CD4-positive, alpha-beta memory T cell (primary cell): ENCODE measurements around the gene METTL25B. TPM values are rescaled to one million over a fixed set of nuclear protein-coding genes. Genes with fewer than 3 reads are reported as not detected.

Experiments
- CTCF ChIA-PET: fragments of 350-600 bp; sonication (Branson Sonifier 250); formaldehyde crosslinking; loops from one replicate; lab custom pipeline; 2021; ENCODE audit warnings: inconsistent platforms; ENCODE audit not compliant: partially characterized antibody; lab: Charles Lee
- POLR2A ChIA-PET: fragments of 350-600 bp; sonication (Branson Sonifier 250); formaldehyde crosslinking; loops from one replicate; lab custom pipeline; 2021; ENCODE audit not compliant: partially characterized antibody; lab: Charles Lee
- DNase-seq, 5 donors: peaks; one replicate each; pipeline versions ENCODE4 v3.0.0 to v3.0.0-alpha.2; 2020 to 2022; ENCODE audit warnings: mixed read lengths in 1 of 5
- H3K27ac ChIP-seq: one replicate; pipeline ENCODE4 v1.7.0; 2013; ENCODE audit warnings: low read depth, low read length
- H3K27me3 ChIP-seq: 2 replicates; pipeline ENCODE4 v1.7.0; 2013; ENCODE audit warnings: mild to moderate bottlenecking, low read length, moderate library complexity; ENCODE audit not compliant: insufficient read depth
- H3K36me3 ChIP-seq: 2 replicates; pipeline ENCODE4 v1.7.0; 2013; ENCODE audit warnings: mild to moderate bottlenecking, low read length, moderate library complexity; ENCODE audit not compliant: insufficient read depth
- H3K4me1 ChIP-seq: 2 replicates; pipeline ENCODE4 v1.7.0; 2013; ENCODE audit warnings: mild to moderate bottlenecking, low read length, moderate library complexity; ENCODE audit not compliant: insufficient read depth
- H3K4me3 ChIP-seq, 2 donors: one replicate each; pipeline ENCODE4 v1.7.0; 2013; ENCODE audit warnings: low read length in 2 of 2, mild to moderate bottlenecking in 1 of 2
- H3K9me3 ChIP-seq, 2 donors: one replicate each; pipeline ENCODE4 v1.7.0; 2013; ENCODE audit warnings: low read length in 2 of 2, control low read depth in 1 of 2; ENCODE audit not compliant: control insufficient read depth in 1 of 2
- H3K27ac Mint-ChIP-seq, 7 donors: one replicate each; pipeline ENCODE4 v1.8.0; 2020 to 2021; ENCODE audit warnings: mixed read lengths in 7 of 7, mild to moderate bottlenecking in 6 of 7, inconsistent platforms in 3 of 7, moderate library complexity in 3 of 7
- H3K27me3 Mint-ChIP-seq, 2 donors: one replicate each; pipeline ENCODE4 v1.8.0; 2020 to 2021; ENCODE audit warnings: mixed read lengths in 2 of 2
- H3K36me3 Mint-ChIP-seq, 2 donors: one replicate each; pipeline ENCODE4 v1.8.0; 2020 to 2021; ENCODE audit warnings: mixed read lengths in 2 of 2, inconsistent platforms in 1 of 2, mild to moderate bottlenecking in 1 of 2
- H3K4me1 Mint-ChIP-seq, 4 donors: one replicate each; pipeline ENCODE4 v1.8.0; 2020 to 2021; ENCODE audit warnings: mixed read lengths in 4 of 4, mild to moderate bottlenecking in 1 of 4
- H3K4me3 Mint-ChIP-seq, 8 donors: one replicate each; pipeline ENCODE4 v1.8.0; 2020 to 2021; ENCODE audit warnings: mixed read lengths in 8 of 8, mild to moderate bottlenecking in 7 of 8, moderate library complexity in 6 of 8, inconsistent platforms in 3 of 8
- H3K9me3 Mint-ChIP-seq, 8 donors: one replicate each; pipeline ENCODE4 v1.8.0; 2020 to 2021; ENCODE audit warnings: mixed read lengths in 8 of 8, mild to moderate bottlenecking in 5 of 8, inconsistent platforms in 3 of 8, moderate library complexity in 1 of 8
- intact Hi-C: fragments of 100-400 bp; cut with micrococcal nuclease; formaldehyde crosslinking; loops from one replicate; pipeline ENCODE4 v1.15.1; 2023
- polyA plus RNA-seq, 2 donors: library from polyadenylated mRNA; unstranded; fragments of 300-500 nt; fragmentation: Illumina TruSeq; gene quantifications; one replicate each; pipeline ENCODE4 v1.2.3, GENCODE V29; 2021
- total RNA-seq, 2 experiments: library from RNA; stranded (reverse); gene quantifications; one replicate each; pipeline ENCODE4 v1.2.3, GENCODE V29; 2021

The METTL25B gene
- total RNA-seq (10 to 100 TPM; 30.5 to 35.7 TPM), polyA plus RNA-seq (1 to 10 TPM; 4.6 to 7.5 TPM)

DNA sequence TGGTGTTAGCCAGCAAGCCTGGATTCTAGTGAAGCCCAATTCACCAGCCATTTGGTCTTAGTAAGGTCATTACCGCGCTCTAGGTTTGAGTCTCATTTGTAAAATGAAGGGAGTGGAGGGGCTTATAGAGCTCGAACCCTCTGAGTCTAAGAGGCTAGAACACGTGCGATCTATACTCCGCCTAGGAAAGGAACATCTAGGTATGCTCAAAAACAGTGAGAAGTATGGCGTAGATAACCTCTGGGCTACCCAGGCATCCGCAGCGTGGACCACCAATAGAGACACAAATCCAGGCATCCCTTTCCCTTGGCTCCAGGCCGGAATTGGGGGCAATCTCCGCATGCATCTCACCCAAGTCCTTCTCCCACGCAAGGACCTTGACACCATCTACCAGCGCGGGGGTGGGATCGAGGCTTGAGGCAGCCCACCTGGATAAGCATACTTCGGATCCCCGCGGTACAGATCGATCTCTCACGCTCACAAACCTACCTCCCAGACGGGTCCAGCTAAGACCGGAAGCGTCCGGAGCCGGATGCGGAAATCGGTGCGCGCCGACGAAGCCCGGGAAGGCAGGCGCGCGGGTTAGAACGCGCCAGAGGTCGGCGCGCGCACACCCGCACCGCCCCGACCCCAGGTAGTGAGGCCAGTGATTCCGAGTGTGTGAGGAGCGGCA, at the start of gene METTL25B:
TSS of gene METTL25B (plus strand) at position 544 of the 673 bp plus-strand sequence. CDS start 636 bp downstream, outside the sequence.
- ChIA-PET CTCF (interaction anchor here (1.3 to 6.9 kb wide), 20 partner anchors 9 to 199 kb away, joined by 3 to 314 read pairs (median 16); partner anchors contain the start of genes CRABP2, HDGF, INSRR and MRPL24), POLR2A (interaction anchor here (0.6 to 7.8 kb wide), 22 partner anchors 9 to 227 kb away, joined by 3 to 126 read pairs (median 6); partner anchors contain the start of genes CRABP2, HDGF, MEF2D and MRPL24)
- peaks cover 54% of the 10 kb centered on the region for H3K4me1 ChIP-seq
- Mint-ChIP-seq H3K27ac (peak within 1 kb of the TSS in 3 of 7 donors; percentile 94 to 99 (median 98)), H3K36me3 (peaks cover 16 to 35% of the 10 kb centered on the region in 2 donors), H3K27me3 (no peaks in the 10 kb centered on the region), H3K4me1 (peaks cover 11 to 24% (median 15%) of the 10 kb centered on the region in 4 donors), H3K9me3 (no peaks in the 10 kb centered on the region), H3K4me3 (no peak within 1 kb of the TSS)
- peak in 1 of 5 donors; percentile 81 for DNase-seq
- peak within 1 kb of the TSS; percentile 90 for H3K27ac ChIP-seq
- no peaks in the 10 kb centered on the region for H3K9me3 ChIP-seq
- peak within 1 kb of the TSS; percentile 96 to 99 for H3K4me3 ChIP-seq
- peaks cover 23% of the 10 kb centered on the region for H3K36me3 ChIP-seq
- no peaks in the 10 kb centered on the region for H3K27me3 ChIP-seq
- intact Hi-C loops: loop anchor here (1.0 to 5.0 kb wide), 7 partner anchors 13 to 223 kb away; partner anchors contain the start of genes HDGF, MRPL24, PRCC and SH2D2A

DNA sequence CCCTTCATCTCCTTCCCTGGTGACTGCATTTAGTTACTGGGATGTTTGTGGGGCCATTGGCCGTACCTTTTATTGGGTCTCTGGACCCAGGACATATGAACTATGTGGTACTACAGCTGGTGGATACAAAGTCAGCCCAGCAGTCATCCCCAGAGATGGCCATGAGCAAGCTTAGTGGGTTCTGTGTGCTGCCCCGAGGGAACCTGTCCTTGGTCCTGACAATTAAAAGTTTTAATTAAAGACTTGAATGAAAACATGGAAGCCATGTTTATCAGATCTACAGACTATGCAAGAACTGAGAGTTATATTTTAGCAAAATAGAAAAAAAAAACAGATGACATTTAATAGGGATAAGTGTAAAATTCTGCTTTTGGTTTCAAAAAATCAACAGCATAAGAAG, 48.2 kb upstream of the METTL25B start:
- Histone ChIP-seq H3K27ac (no peak overlapping the region), H3K4me3 (no peak overlapping the region), H3K36me3 (no peaks in the 10 kb centered on the region), H3K9me3 (no peaks in the 10 kb centered on the region), H3K4me1 (peaks cover 24% of the 10 kb centered on the region), H3K27me3 (peaks cover 34% of the 10 kb centered on the region)
- H3K4me3 Mint-ChIP-seq: no peak overlapping the region
- H3K9me3 Mint-ChIP-seq: no peaks in the 10 kb centered on the region
- no peak overlapping the region for H3K27ac Mint-ChIP-seq
- no peaks in the 10 kb centered on the region for H3K36me3 Mint-ChIP-seq
- no peak for DNase-seq
- CTCF ChIA-PET: interaction anchor here (1.0 to 6.2 kb wide), 9 partner anchors 10 to 181 kb away, joined by 3 to 60 read pairs (median 3); partner anchors contain the start of genes CRABP2 and NTRK1
- POLR2A ChIA-PET: interaction anchor here (0.6 kb wide), 1 partner anchor 9 kb away, joined by 3 read pairs; no protein-coding TSS in a partner anchor
- H3K27me3 Mint-ChIP-seq: peaks cover 38 to 43% of the 10 kb centered on the region in 2 donors
- peaks cover 10 to 29% (median 23%) of the 10 kb centered on the region in 4 donors for H3K4me1 Mint-ChIP-seq
- intact Hi-C loops: no loop called here

DNA sequence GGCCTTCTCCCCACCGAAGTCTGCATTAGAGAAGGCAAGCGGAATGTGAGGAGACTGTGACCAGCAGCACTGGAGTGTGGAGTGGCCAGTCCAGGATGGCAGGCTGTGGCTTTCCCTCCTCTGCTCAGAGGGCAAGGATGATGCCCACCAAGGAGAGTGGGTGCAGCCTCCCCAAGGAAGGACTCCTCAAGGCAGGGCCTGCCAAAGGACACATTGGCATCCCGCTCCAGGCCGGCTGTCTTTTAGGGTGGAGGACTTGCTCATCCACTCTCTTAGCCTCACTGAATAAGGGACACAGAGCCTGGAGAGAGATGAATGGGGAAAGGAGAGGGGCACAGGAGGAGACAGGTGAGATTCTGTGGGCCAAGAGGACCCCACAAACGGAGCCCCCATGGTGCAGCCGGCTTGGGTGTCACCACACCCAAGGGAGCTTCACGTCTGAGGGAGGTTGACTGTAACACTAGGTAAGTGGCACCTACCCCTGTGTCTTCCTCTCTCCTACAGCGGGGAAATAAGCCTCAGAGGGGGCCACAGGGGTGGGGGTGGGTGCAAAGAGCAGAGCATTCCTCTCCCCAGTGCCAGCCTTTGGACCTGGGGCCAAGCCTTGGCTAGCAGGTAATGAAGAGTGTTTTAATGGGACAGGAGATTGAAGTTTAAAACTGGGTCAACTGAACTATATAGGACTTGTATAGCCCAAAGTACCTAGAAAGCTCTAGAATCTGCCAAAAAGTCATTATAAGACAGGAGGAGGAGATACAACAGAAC, 46.9 kb upstream of the METTL25B start:
- Mint-ChIP-seq H3K27ac (peak overlapping the region in 1 of 7 donors; percentile 4), H3K9me3 (no peaks in the 10 kb centered on the region), H3K4me1 (peaks cover 10 to 29% (median 23%) of the 10 kb centered on the region in 4 donors), H3K27me3 (peaks cover 38% of the 10 kb centered on the region in 2 donors), H3K4me3 (no peak overlapping the region), H3K36me3 (no peaks in the 10 kb centered on the region)
- no peaks in the 10 kb centered on the region for H3K36me3 ChIP-seq
- H3K9me3 ChIP-seq: no peaks in the 10 kb centered on the region
- peaks cover 27% of the 10 kb centered on the region for H3K27me3 ChIP-seq
- no peak overlapping the region for H3K4me3 ChIP-seq
- POLR2A ChIA-PET: no interaction called here
- CTCF ChIA-PET: interaction anchor here (1.0 to 6.2 kb wide), 7 partner anchors 9 to 247 kb away, joined by 3 to 60 read pairs (median 9); no protein-coding TSS in a partner anchor
- no peak overlapping the region for H3K27ac ChIP-seq
- peaks cover 24% of the 10 kb centered on the region for H3K4me1 ChIP-seq
- intact Hi-C loops: no loop called here
- DNase-seq: no peak

DNA sequence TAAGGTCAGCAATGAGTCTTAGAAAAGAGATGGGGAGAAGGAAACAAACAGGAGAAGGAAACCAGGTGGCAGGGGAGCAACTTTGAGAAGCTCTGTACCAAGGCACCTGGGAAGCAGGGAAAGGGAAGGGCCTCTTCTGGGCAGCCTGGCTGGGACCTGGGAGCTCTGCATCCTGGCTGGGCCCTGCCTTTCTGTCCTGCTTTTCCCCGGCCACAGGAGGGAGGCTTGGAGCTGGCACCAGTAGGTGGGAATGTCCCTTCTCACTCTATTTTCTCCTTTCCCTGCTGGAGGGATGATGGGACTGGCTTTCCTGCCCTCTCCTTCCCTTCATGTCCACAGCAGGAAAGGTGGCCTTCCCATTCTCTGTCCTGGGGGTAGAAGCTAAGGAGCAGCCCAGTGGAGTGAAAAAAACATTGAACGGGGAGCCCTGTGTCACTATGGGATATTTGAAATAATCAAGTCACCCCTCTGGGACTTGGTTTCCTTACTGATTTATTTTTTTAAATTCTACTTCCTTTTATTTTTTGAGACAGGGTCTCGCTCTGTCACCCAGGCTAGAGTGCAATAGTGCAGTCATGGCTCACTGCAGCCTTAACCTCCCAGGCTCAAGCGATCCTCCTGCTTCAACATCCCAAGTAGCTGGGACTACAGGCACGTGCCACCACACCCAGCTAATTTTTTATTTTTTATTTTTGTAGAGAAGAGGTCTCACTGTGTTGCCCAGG, 45.9 kb upstream of the METTL25B start:
- POLR2A ChIA-PET: no interaction called here
- Histone ChIP-seq H3K9me3 (no peaks in the 10 kb centered on the region), H3K36me3 (no peaks in the 10 kb centered on the region), H3K4me1 (peaks cover 20% of the 10 kb centered on the region), H3K4me3 (no peak overlapping the region), H3K27ac (no peak overlapping the region), H3K27me3 (peaks cover 25% of the 10 kb centered on the region)
- Mint-ChIP-seq H3K4me1 (peaks cover 10 to 28% (median 21%) of the 10 kb centered on the region in 4 donors), H3K9me3 (no peaks in the 10 kb centered on the region), H3K27me3 (peaks cover 37 to 38% of the 10 kb centered on the region in 2 donors), H3K36me3 (no peaks in the 10 kb centered on the region), H3K4me3 (no peak overlapping the region), H3K27ac (no peak overlapping the region)
- no peak for DNase-seq
- intact Hi-C loops: no loop called here
- CTCF ChIA-PET: interaction anchor here (0.8 to 2.0 kb wide), 6 partner anchors 8 to 246 kb away, joined by 3 to 11 read pairs (median 4); no protein-coding TSS in a partner anchor

DNA sequence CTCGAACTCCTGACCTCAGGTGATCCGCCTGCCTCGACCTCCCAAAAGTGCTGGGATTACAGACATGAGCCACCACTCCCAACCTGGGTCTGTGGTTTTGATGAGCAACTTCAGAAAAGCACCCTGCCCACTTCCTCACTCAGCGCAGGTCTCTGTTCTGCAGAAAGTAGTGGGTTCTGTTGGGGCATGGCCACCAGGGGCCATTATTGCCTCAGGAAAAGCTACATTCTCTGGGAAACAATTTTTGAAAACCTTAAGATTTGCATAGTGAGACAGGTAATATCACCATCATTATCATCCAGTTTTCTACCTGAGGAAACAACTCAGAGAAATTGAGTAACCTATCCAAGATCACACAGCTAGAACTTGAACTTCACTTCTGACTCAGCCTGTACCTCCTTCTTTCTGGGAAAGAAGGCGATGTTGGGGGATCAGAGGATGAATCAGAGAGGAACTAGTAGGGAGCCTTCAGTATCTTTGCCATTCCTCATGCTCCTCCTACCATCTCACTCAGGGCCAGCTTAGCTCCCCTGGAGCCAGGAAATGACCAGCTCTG, 44.0 kb upstream of the METTL25B start:
- no peaks in the 10 kb centered on the region for H3K9me3 Mint-ChIP-seq
- no peaks in the 10 kb centered on the region for H3K36me3 Mint-ChIP-seq
- intact Hi-C loops: no loop called here
- CTCF ChIA-PET: interaction anchor here (1.0 to 11.7 kb wide), 9 partner anchors 19 to 238 kb away, joined by 3 to 314 read pairs (median 3); partner anchors contain the start of genes CRABP2, ISG20L2 and METTL25B
- H3K4me1 Mint-ChIP-seq: peaks cover 6 to 19% (median 13%) of the 10 kb centered on the region in 4 donors
- Histone ChIP-seq H3K27ac (no peak overlapping the region), H3K4me1 (peaks cover 13% of the 10 kb centered on the region), H3K4me3 (no peak overlapping the region), H3K27me3 (peaks cover 13% of the 10 kb centered on the region), H3K9me3 (no peaks in the 10 kb centered on the region), H3K36me3 (no peaks in the 10 kb centered on the region)
- peak overlapping the region in 2 of 7 donors; percentile 12 to 37 for H3K27ac Mint-ChIP-seq
- peaks cover 27% of the 10 kb centered on the region in 2 donors for H3K27me3 Mint-ChIP-seq
- POLR2A ChIA-PET: interaction anchor here (1.1 kb wide), 2 partner anchors 42 to 45 kb away, joined by 3 read pairs; no protein-coding TSS in a partner anchor
- peak overlapping the region in 2 of 8 donors; percentile 42 to 43 for H3K4me3 Mint-ChIP-seq
- DNase-seq: peak in 2 of 5 donors; percentile 20 to 46
